Vagina (tissue), 2 donors: ENCODE measurements around the gene PHF10. TPM values are rescaled to one million over a fixed set of nuclear protein-coding genes. Genes with fewer than 3 reads are reported as not detected.
"Not testable (repeated sequence)": the region's sequence is repeated elsewhere in the genome, so short reads cannot be mapped to it uniquely, and the experiment has no call there.

ENCODE experiments used
- DNase-seq, 2 donors: peaks; one replicate each; pipeline ENCODE4 v3.0.0-alpha.2; 2017; ENCODE audit errors: extremely low spot score in 2 of 2
- H3K27ac ChIP-seq: fragments of 200-600 bp; sonication (generic); one replicate; pipeline ENCODE4 v1.5.1; 2019
- H3K27me3 ChIP-seq: fragments of 200-600 bp; sonication (generic); one replicate; pipeline ENCODE4 v1.5.1; 2019
- H3K36me3 ChIP-seq, 2 donors: fragments of 200-600 bp; sonication (generic); one replicate each; pipeline ENCODE4 v1.5.1; 2017 to 2019
- H3K4me1 ChIP-seq: fragments of 200-600 bp; sonication (generic); one replicate; pipeline ENCODE4 v1.5.1; 2019
- H3K4me3 ChIP-seq, 2 donors: fragments of 200-600 bp; sonication (generic); 1 replicate in 1 of 2; 2 replicates in 1 of 2; pipeline ENCODE4 v1.5.1; 2016 to 2019
- H3K9me3 ChIP-seq: fragments of 200-600 bp; sonication (generic); one replicate; pipeline ENCODE4 v1.5.1; 2019
- POLR2A ChIP-seq, 2 donors: fragments of 450-650 bp; IDR thresholded peaks; one replicate each; pipeline ENCODE4 v1.6.1; 2017; ENCODE audit warnings: antibody characterized with exemption in 2 of 2, mild to moderate bottlenecking in 2 of 2, moderate library complexity in 2 of 2
- POLR2AphosphoS5 ChIP-seq, 2 donors: sonication (generic); formaldehyde crosslinking; IDR thresholded peaks; one replicate each; pipeline ENCODE4 v1.9.0; 2017; ENCODE audit warnings: antibody characterized with exemption in 2 of 2, mild to moderate bottlenecking in 2 of 2, low read depth in 1 of 2; ENCODE audit not compliant: insufficient read depth in 1 of 2
- intact Hi-C: fragments of 100-400 bp; cut with DNase I; formaldehyde crosslinking; loops from one replicate; pipeline ENCODE4 v1.15.1; 2023
- total RNA-seq: library from RNA; depleted of rRNA; stranded (reverse); fragments of >200 nt; gene quantifications from one replicate; pipeline ENCODE4 v1.2.3, GENCODE V29; 2016
- TF ChIP-seq, protein P1 (sequence below), 3 experiments: fragments of 450-650 bp in 2 of 3; fragments of 200-600 bp in 1 of 3; sonication (generic) in 1 of 3; IDR thresholded peaks; one replicate each; pipeline ENCODE4 v1.5.1; 2017 to 2019; ENCODE audit warnings: antibody characterized with exemption in 3 of 3, mild to moderate bottlenecking in 2 of 3, moderate library complexity in 2 of 3

The PHF10 gene
- 54.8 TPM for total RNA-seq

GRCh38 chr6:169724494-169725124 lies at the start of gene PHF10:
Gene PHF10, minus strand, starts transcription at chr6:169724500. Its CDS starts 569 bp downstream, at chr6:169723931.
- intact Hi-C loops: no loop called here
- Histone ChIP-seq H3K4me3 (peak within 1 kb of the TSS; percentile 71 to 92), H3K27me3 (no peaks in the 10 kb centered on the region), H3K4me1 (peaks cover 37% of the 10 kb centered on the region), H3K36me3 (no peaks in the 10 kb centered on the region), H3K27ac (peak within 1 kb of the TSS; percentile 95), H3K9me3 (no peaks in the 10 kb centered on the region)
- TF ChIP-seq POLR2A (IDR thresholded peaks at IDR 0.05): no peak
- TF ChIP-seq, protein P1, sequence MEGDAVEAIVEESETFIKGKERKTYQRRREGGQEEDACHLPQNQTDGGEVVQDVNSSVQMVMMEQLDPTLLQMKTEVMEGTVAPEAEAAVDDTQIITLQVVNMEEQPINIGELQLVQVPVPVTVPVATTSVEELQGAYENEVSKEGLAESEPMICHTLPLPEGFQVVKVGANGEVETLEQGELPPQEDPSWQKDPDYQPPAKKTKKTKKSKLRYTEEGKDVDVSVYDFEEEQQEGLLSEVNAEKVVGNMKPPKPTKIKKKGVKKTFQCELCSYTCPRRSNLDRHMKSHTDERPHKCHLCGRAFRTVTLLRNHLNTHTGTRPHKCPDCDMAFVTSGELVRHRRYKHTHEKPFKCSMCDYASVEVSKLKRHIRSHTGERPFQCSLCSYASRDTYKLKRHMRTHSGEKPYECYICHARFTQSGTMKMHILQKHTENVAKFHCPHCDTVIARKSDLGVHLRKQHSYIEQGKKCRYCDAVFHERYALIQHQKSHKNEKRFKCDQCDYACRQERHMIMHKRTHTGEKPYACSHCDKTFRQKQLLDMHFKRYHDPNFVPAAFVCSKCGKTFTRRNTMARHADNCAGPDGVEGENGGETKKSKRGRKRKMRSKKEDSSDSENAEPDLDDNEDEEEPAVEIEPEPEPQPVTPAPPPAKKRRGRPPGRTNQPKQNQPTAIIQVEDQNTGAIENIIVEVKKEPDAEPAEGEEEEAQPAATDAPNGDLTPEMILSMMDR (IDR thresholded peaks at IDR 0.05): no peak
- TF ChIP-seq POLR2AphosphoS5 (IDR thresholded peaks at IDR 0.05; ENCODE audit: insufficient read depth in 1 of 2, low read depth in 1 of 2): peak in 1 of 2 donors; percentile 1
- no peak for DNase-seq

DNA sequence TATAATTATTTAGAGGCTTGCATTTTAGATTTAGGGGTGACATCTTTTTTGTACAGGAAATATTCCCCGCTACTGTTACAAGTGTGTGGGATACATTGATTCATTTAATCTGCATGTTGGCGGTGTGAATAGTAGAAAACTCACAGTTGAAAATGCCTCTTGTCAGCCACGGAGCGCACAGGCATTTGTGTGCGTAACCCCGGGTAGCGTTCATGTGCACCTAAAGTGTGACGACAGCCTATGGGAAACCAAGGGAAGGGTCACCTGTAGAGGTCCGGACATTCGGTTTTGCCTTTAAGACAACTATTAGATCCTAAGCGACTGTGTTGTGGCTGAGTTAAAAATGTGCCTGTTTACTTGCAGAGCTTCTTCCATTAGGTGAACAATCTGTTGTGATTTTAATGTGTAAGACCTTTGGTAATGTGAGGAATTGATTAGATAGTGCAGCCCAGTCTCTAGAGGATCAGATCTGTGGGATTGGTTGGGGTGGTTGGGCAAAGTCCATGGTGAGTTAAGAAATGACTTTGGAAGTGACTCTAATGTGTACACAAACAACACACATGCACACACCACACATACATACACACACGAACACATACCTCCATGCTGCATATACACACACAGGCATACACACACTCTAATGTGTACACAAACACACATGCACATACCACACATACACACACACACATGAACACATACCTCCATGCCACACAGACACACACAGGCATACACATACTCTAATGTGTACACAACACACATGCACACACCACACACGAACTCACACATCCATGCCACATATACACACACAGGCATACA lies 42.8 kb upstream of the PHF10 start:
- no peaks in the 10 kb centered on the region for H3K9me3 ChIP-seq
- H3K27ac ChIP-seq: no peak overlapping the region
- H3K4me3 ChIP-seq: no peak overlapping the region
- intact Hi-C loops: no loop called here
- TF ChIP-seq POLR2AphosphoS5 (IDR thresholded peaks at IDR 0.05; ENCODE audit: insufficient read depth in 1 of 2, low read depth in 1 of 2): no peak
- TF ChIP-seq, protein P1 (IDR thresholded peaks at IDR 0.05): no peak
- no peak for TF ChIP-seq POLR2A (IDR thresholded peaks at IDR 0.05)
- H3K36me3 ChIP-seq: peaks cover 0 to 51% of the 10 kb centered on the region in 2 donors
- no peaks in the 10 kb centered on the region for H3K4me1 ChIP-seq
- no peaks in the 10 kb centered on the region for H3K27me3 ChIP-seq
- DNase-seq: no peak

- Histone ChIP-seq H3K4me3 (no peak overlapping the region), H3K27me3 (no peaks in the 10 kb centered on the region), H3K9me3 (no peaks in the 10 kb centered on the region), H3K27ac (no peak overlapping the region), H3K4me1 (no peaks in the 10 kb centered on the region), H3K36me3 (peaks cover 0 to 50% of the 10 kb centered on the region in 2 donors)
- intact Hi-C loops: no loop called here
- no peak for DNase-seq
- TF ChIP-seq POLR2AphosphoS5 (IDR thresholded peaks at IDR 0.05; ENCODE audit: insufficient read depth in 1 of 2, low read depth in 1 of 2) (no peak), POLR2A (IDR thresholded peaks at IDR 0.05) (no peak)
- TF ChIP-seq, protein P1 (IDR thresholded peaks at IDR 0.05): no peak
Measured at GRCh38 chr6:169766232-169766631, 41.9 kb upstream of the PHF10 start.

- H3K27me3 ChIP-seq, DNase-seq, H3K27ac ChIP-seq, intact Hi-C loops, H3K4me3 ChIP-seq, H3K9me3 ChIP-seq, H3K4me1 ChIP-seq: not testable (repeated sequence)
- peaks cover 0 to 54% of the 10 kb centered on the region in 2 donors for H3K36me3 ChIP-seq
Measured at GRCh38 chr6:169765789-169766188, 41.5 kb upstream of the PHF10 start.

GRCh38 chr6:169763881-169764280 lies 39.6 kb upstream of the PHF10 start:
- Histone ChIP-seq H3K4me1 (no peaks in the 10 kb centered on the region), H3K36me3 (peaks cover 0 to 55% of the 10 kb centered on the region in 2 donors), H3K27me3 (no peaks in the 10 kb centered on the region), H3K9me3 (no peaks in the 10 kb centered on the region), H3K27ac (no peak overlapping the region), H3K4me3 (no peak overlapping the region)
- TF ChIP-seq POLR2A (IDR thresholded peaks at IDR 0.05) (no peak), POLR2AphosphoS5 (IDR thresholded peaks at IDR 0.05; ENCODE audit: insufficient read depth in 1 of 2, low read depth in 1 of 2) (no peak)
- TF ChIP-seq, protein P1 (IDR thresholded peaks at IDR 0.05): no peak
- intact Hi-C loops: no loop called here
- no peak for DNase-seq
